GM19324 (cell line): ENCODE data around the gene FARP1.

Experiments
- ATAC-seq: cut with Tn5 transposase; IDR thresholded peaks from one replicate; pipeline ENCODE4 v1.9.1; 2021; ENCODE audit warnings: mild to moderate bottlenecking, moderate library complexity; ENCODE audit not compliant: unreplicated experiment, low FRiP score

The FARP1 gene

DNA sequence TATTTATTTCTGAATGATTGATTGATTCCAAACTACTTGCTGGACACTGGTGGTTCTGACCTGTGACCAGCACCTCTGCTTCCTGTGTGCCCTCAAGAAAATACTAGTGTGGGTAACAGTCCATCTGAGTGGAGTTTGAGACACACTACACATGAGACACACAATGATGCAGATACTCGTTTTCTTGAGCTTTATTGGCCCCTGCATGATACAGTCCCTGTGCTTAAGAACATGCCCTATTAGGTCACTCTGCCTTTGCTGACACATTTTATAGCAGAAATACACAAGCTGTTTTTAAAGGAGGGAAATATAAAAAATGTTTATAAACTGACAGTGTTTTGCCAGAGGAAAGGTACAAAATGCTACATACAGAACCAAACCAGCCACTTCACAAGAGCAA is 307.1 kb downstream of the FARP1 start:
- ATAC-seq = no peak

DNA sequence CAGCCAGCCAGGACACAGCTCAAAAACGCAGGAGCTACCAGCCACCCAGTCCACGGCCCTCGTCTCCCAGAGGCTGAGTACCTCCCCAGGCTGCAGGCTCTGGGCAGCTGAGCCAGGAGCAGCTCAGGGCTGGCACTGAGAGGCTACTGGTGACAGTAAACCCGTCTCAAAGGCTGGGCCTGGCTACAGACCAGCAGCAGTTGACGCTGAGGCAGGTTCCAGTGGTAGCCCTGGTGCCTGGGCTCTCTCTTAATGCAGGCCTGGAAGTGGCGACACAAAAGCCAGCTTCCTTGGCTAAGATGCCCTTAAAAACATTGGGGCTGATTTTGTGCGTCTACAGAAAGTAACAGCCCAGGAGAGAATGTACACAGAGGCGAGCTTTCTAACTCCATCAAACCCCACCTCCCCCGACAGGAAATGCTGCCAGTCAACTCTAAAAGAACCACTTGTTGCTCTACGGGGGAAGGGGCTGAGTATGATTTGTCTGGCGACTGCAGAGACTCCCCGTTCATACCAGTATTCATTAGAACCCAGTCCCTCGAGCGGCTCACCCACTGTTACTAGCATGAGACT is 307.7 kb downstream of the FARP1 start:
- ATAC-seq = no peak

DNA sequence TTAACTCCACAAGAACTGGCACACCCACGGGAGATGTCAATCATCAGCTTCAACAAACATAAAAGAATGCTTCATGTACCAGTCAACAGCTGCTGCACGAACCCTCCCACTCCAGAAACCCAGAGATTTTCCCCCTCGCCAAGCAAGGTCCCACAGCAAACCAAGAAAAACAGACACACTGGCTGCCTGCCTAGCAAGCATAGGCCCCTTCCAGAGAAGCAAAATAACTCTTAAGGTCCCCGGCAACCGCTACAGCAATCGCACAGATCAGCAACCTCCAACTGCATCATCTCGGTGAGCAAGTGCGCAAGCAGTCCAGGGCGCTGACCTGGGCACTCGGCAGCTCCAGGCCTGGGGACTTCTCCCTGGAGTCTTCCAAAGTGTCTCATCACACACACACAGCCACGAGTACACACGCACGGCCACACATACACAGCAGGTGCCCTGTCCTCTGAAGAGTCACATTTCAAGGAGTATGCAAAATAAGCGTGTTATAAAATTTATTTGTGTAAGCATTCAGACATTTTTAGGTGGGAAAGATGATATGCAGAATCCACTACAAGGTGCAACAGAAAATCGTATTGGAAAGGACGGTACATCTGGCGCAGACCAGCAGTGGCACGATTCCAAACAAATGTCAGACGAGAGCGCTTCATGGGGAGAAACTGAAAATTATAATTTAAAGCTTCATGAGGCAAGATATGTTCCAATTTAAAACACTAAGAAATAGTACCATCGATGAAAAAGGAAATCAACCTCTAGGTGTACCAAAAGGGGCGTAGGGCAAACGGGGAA is 309.0 kb downstream of the FARP1 start:
- ATAC-seq = no peak

DNA sequence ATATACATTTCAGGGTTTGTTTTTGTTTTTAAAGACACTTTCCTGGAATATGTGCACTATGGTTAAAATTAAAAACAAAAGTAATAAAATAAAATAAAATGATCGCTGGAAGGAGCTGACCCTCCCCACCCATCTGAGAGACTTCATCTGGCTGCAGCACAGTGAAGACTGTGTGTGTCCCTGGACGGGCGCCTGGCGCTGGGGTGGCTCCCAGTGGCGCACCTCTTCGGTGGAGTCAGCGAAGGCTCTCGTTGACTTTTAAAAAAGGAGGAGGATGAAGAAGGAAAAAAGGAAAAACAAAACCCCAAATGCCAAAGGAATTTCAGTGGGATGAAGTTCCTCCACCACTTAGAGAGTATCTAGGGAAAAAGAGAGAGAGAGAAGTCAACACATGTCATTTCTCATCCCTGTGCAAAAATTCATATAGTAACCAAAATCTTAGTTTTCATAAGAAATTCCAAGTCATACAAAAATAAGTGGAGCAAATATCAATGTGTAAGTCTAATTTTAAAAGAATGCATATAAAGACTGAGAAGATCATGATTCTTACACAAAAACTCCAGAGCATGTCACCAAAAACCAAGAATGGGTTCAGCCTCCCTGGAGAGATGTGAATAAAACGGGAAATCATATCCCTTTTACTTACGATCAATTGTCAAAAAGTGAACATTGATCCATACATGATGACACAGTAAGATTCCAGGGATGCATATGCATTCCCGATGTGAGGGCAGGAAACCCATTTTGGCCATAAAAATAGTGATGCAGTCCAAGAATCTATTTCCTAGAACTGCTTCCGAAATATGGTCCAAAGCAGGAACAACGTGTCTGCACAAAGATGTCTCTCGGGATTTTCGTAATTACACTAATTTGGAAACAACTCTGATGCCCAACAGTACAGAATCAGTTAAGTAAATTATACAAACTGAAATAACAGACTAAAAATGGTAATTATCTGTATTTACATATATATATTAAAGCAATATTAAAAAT is 310.3 kb downstream of the FARP1 start:
- no peak for ATAC-seq

DNA sequence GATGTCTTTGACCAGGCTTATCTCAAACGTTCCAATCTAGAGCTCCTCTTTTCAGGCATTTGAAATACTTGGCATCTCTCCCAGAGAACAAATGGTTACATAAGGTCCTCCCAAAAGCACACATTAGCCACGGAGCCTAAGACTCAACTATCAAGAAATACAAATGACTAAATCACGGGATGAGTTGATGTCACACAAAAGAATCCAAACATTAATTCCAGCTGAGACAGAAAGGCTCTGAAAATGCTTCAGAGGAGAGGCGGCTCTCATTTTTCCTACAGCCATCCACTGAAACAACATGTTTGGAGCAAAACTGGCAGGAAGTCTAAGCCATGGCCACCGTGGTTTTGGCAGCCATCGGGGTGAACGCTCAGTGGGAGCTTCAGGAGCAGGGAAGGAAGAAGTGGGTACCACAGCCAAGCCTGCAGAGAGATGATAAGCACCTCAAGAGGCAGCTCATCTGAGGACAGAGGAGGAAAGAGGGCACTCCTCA is 311.5 kb downstream of the FARP1 start:
- ATAC-seq = no peak

DNA sequence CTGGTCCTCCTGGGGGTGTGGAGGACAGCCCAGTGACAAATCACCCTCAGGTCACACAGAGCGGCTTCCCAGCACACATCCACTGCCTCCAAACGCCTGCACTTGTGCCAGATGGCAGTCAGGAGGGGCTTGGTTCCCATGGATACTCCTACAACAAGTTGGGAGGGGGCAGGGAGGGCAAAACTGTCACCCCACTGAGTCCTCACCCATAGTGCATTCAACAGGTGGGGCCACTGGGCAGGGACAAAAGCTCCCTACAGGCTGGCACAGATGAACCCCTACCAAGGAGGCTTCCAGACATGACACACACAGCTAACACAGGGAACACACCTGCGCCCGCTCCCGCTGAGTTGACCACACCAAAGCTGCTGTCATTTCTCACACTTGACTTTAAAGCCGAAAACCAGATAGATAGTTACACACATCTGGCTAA is 313.5 kb downstream of the FARP1 start:
- no peak for ATAC-seq

DNA sequence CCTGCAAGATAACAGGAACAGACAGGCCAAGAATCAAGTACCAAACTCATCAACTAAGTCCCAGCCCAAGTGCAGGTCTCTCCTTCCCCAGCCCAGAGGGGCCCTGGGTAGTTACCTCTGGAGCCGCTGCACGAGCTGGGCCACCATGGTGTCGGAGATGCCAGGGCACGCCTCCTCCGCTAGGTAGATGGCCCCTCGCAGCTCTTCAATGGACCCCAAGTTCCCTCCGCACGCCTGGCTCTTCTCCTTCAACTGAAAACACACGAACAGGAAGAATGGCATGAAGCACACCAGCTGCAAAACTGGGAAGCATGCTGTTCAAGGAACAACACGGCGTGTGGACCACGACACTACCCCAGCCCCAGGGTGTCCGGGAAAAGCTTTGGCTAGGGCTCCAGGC is 314.2 kb downstream of the FARP1 start:
- ATAC-seq = no peak

DNA sequence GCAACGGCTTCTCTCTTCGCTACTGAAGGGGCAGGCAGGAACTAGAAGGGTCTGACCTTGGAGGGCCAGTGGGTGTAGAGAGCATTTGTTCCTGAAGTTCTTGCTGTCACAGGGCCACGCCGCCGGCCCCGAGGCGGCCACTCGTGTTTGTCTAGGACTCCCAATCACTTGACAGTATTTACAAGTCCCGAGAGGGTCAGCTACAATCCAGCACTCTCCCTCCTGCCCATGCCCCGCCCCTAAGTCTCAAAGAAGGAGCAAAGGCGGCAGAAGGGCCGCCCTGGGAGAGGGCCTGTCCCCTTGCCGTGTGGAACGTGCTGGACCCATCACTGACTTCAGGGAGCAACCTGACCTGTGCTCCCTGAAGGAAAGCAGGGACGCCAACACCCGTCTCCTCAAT is 315.5 kb downstream of the FARP1 start:
- no peak for ATAC-seq

DNA sequence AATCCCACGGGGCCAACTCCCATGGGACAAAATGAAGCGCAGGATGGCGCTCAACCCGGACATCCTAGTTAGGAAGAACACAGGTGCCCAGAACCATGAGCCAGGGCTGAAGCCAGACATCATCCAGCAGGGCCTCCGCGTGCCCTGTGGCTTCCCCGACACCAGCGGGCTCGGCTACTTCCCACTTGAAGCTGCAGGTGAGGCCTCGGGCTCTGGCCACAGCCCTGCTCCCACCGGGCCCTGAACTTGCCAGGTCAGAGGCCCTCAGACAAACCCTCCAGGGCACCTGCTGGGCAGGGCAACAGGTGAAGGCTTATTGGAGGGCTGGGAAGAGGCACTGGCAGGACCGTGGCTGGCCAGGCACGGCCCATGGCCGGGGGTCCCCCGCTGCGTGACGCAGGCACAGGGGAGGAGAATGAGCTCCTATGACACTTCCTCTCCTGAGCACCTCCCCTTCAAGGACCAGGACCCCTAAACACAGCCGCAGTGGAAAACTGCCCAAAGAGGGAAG is 316.3 kb downstream of the FARP1 start:
- no peak for ATAC-seq

DNA sequence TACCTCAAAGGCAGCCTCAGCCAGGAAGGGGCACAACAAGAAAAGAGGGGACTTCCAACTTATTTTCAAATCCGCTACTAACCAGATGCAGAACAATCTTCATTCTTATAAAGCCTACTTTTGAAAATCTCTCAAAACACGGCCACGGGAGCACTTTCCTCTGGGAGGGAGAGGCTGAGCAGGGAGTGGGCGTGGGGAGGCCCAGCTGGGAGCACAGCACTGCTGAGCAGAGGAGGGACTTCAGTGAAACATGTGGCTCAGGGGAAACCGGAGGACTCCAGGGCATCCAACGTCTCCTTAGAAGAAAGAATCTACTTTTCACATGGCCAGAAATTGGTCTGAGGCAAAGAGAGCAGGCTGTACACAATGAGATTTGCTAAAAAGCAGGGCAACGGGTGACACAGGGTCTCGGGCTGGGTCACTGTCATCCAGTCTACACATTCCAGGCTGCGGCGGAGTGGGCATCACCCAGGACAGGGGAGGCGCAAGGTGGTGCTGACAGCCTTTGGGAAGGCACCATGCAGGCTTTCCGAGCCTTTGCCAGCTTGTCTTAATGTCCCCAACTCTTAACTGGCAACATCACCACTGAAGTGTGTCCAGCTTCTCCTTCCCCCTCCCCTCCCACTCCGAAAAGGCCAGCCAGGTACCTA is 317.0 kb downstream of the FARP1 start:
- no peak for ATAC-seq

DNA sequence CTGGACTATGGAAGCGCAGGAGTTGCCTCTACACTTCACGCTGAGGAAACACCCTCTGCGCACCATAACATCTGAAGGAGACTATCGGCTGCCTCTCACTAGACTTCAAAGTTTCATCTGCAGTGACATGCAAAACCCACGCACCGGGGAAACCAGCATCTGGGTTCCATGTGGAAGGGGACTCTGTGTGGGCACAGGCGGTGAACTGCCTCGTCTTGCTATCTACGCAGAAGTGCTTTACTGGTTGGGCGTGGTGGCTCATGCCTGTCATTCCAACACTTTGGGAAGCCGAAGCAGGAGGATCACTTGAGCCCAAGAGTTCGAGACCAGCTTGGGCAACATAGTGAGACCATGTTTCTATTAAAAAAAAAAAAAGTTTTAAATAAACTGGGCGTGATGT is 317.6 kb downstream of the FARP1 start:
- ATAC-seq = no peak

DNA sequence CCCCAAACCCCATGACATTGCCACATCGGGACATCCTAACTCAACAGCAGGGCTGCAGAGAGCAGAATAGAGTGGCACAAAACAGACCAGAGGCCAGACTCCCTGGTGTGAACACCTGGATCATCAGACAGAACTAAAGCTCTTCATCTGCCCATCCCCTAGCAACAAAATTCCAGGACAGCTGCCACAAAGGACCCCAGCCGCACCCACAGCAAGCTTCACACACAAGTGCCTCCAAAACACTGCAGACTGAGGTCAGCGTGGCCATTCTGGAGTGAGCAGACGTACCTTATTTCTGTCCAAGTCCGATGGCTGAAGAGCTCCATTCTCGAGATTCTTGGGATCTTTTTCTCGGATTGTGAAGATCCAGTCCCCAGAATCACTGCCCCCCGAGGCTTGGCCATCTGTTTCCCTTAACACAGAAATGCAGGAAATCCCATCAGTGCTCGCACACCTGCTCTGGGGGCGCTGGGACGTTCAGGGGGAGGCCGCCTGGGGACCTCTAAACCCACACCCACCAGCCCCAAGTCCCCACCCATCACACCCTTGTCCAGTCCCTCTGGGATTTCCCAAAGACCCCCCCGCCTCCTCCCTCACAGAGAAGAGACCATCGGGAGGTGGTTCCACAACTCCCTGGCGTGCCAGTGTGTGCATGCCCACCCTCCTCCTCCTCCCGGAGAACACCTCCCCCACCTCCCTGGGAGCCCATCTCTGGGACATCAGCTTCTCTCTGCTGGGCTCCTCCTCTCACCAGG is 318.8 kb downstream of the FARP1 start:
- no peak for ATAC-seq

DNA sequence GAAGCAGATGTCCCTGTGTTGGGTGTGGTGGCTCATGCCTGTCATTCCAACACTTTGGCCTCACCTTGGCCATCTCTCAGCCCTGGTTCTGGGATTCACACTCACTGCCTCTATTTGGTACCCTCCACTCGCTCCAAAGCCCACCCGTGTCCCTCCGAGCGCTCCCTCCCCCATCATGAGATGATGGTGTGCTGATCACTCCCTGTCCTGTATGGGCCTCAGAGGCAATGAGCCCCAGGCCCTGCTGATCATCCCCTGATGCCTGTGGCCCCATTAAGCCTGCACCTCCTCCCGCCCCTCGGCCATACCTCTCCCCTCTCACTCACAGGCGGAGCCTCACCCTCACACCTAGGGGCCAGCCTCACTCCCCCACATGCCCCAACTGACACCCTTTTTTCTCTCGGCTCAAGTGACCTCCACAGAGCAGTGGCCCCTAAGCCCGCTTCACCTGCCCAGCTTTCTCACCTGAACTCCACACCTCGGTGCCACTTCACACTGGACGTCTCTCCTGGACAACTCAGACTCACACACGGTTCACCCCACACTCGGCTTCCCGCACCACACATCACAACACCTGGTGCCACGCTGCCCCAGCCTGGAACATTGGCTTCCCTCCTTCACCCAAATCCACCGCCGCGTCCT is 319.5 kb downstream of the FARP1 start:
- ATAC-seq = no peak

DNA sequence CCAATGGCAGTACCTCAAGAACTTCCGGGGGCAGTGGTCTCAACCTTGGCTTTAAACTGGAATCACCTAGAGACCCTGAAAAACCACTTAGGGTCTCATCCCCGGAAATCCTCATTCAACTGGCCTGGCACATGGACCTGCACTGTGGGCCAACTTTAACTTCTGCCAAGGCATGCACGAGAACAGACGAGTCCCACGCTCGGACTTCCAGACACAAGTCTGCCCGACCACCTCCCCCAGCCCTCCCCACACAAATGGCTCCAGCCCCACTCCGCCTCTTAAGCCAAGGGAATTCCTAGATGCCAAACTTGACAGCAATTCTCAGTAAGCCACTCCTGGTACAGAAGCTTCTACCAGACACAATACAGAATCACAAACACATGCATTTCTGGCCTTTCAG is 320.1 kb downstream of the FARP1 start:
- ATAC-seq = no peak

DNA sequence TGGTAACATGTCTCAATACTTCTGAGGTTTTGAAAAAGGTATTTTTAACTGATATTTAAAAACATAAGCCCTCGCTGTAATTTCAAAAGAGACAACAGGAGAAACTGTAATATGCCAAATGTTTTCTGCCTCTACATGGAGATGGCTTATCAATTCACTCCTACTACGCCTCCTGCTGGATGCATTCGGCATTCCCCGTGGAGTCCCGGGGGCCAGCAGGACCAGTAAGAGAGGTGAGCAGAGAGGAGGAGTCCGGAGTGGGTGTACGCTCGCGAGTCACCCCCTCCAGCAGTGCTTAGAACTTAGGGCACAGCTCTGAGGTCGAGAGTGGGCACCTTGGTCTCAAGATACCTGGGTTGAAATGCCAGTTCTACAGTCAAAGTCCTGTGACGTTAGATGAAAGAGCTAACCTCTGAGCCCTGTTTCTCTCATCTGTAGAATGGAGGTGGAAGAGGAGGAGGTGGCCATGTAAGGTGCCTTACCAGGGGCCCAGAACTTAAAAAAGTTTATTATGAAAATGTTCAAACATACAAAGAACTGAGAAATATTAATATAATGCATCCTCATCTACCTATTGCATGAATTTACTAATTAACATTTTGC is 323.8 kb downstream of the FARP1 start:
- ATAC-seq = no peak

DNA sequence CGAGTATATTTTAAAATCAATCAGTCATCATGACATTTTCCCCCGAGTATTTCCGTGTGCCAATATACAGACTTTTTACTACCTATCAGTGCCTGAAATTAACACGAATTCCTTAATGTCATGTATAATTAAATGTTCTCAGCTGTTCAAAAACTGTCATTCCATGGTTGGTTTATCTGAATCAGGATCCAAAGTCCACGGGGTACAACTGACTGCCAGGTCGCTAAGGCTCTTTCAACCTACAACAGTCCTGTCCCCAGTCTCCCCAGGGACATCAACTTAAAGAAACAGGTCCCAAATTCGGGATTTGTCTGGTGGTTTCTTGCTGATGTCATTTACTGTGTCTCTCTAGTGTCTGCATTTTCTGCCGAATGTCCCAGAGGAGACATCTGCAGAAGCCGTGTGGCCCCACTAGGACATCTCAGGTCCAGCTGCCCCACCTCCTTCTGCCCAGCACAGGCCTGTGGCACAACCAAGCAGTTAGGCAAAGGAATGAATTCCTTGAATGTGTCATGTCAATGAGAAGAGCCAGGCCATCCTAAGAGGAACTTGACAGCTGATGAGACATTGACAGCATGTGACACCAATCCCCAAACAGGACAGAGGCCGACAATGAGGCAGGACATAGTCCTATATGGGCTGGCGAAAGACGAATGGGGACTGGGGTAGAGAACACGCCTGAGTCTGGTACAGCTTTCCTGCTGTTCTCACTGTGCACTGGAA is 324.5 kb downstream of the FARP1 start:
- ATAC-seq = no peak

DNA sequence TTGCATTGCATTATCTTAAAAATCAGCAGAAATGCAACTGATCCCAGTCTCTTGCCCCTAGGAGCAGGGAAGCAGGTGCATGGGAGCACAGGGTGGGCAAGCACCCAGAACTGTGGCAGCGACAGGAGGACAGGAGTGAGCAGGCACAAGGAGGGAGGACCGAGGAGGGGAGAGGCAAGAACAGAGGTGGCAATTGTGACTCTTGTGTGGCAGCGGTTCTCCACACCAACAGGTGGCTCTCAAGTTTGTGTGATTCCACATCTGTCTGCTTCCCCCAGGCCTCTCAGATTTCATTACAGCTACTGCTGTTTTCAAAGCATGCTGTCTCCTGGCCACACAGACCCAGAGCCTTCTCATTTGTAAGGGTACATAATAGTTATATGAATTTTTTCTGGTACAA is 325.5 kb downstream of the FARP1 start:
- ATAC-seq = no peak

DNA sequence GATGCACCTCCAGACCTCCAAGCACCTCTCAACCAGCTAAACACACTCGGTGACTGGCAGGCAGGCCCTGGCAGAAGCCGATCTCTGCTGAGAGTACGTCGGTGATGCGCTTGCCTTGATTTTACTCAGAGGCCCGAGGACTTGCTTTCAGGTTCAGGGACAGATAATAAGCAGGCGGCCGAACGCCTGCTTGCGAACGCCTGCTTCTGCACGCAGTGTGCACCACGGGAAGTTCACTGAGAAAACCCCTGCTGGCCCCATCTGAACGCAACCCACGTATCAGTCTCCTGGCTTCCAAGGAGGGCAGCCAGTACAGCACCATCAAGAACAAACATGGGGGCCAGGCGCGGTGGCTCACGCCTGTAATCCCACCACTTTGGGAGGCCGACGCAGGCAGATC is 326.0 kb downstream of the FARP1 start:
- no peak for ATAC-seq
